H1 (cell line): ENCODE measurements around the gene RIPK4. TPM values are rescaled to one million over a fixed set of nuclear protein-coding genes. Genes with fewer than 3 reads are reported as not detected.

Source experiments
- CTCF ChIA-PET: fragments of 300-600 bp; sonication (Branson Sonifier 250); formaldehyde crosslinking; loops from one replicate; lab custom pipeline; 2021; ENCODE audit not compliant: partially characterized antibody; lab: Charles Lee
- POLR2A ChIA-PET: fragments of 300-600 bp; sonication (Branson Sonifier 250); formaldehyde crosslinking; loops from one replicate; lab custom pipeline; 2021; ENCODE audit warnings: inconsistent platforms; ENCODE audit not compliant: partially characterized antibody; lab: Charles Lee
- DNase-seq, 2 experiments: peaks; one replicate each; pipeline versions ENCODE4 v3.0.0 to v3.0.0-alpha.2; 2010 to 2022; ENCODE audit warnings: low spot score in 2 of 2, low read depth in 1 of 2, mixed read lengths in 1 of 2
- FAIRE-seq: peaks from 2 replicates; lab custom pipeline; 2011; peaks lifted over from hg19 to GRCh38; lab: Jason Lieb, UNC
- H2AFZ ChIP-seq: 2 replicates; pipeline ENCODE4 v1.8.1; 2012; ENCODE audit warnings: low read length, inconsistent platforms
- H2AK5ac ChIP-seq: 2 replicates; pipeline ENCODE4 v1.6.1; 2013; ENCODE audit warnings: low read depth, low read length
- H2BK120ac ChIP-seq: replicated peaks from 2 replicates; pipeline ENCODE3; 2013; ENCODE audit warnings: low read depth, low read length, inconsistent platforms
- H2BK12ac ChIP-seq: 2 replicates; pipeline ENCODE4 v1.6.1; 2013; ENCODE audit warnings: low read depth, low read length
- H2BK15ac ChIP-seq: 2 replicates; pipeline ENCODE4 v1.6.1; 2013; ENCODE audit warnings: low read length
- H2BK20ac ChIP-seq: 2 replicates; pipeline ENCODE4 v1.6.1; 2013; ENCODE audit warnings: low read length
- H2BK5ac ChIP-seq: 2 replicates; pipeline ENCODE4 v1.6.1; 2013; ENCODE audit warnings: low read depth, low read length
- H3K14ac ChIP-seq: 2 replicates; pipeline ENCODE4 v1.6.1; 2013; ENCODE audit warnings: inconsistent platforms; ENCODE audit not compliant: insufficient read length
- H3K18ac ChIP-seq: 2 replicates; pipeline ENCODE4 v1.6.1; 2013; ENCODE audit warnings: low read length; ENCODE audit errors: extremely low read depth
- H3K23ac ChIP-seq: 2 replicates; pipeline ENCODE4 v1.6.1; 2013; ENCODE audit warnings: inconsistent platforms; ENCODE audit not compliant: insufficient read length
- H3K23me2 ChIP-seq: 2 replicates; pipeline ENCODE4 v1.6.1; 2013; ENCODE audit warnings: low read depth, low read length
- H3K27ac ChIP-seq: 2 replicates; pipeline ENCODE4 v1.6.1; 2011; ENCODE audit warnings: low read depth, low read length, inconsistent platforms
- H3K27me3 ChIP-seq, 4 experiments: replicated peaks in 1 of 4; 1 replicate in 1 of 4; 2 replicates in 3 of 4; pipeline versions ENCODE4 v1.6.1 to v1.8.1; 2011 to 2013; ENCODE audit warnings: low read length in 3 of 4, mild to moderate bottlenecking in 3 of 4, inconsistent platforms in 2 of 4, mixed read lengths in 2 of 4, moderate library complexity in 1 of 4; ENCODE audit not compliant: control insufficient read depth in 3 of 4, insufficient read depth in 3 of 4; ENCODE audit errors: extremely low read depth in 1 of 4
- H3K36me3 ChIP-seq, 4 experiments: 2 replicates each; pipeline versions ENCODE4 v1.6.1 to v1.8.1; 2011 to 2013; ENCODE audit warnings: mild to moderate bottlenecking in 4 of 4, low read length in 3 of 4, moderate library complexity in 2 of 4, control low read depth in 1 of 4, inconsistent platforms in 1 of 4; ENCODE audit not compliant: insufficient read depth in 4 of 4, control insufficient read depth in 2 of 4
- H3K4ac ChIP-seq: replicated peaks from 2 replicates; pipeline ENCODE3; 2013; ENCODE audit warnings: low read length, low read depth, mixed read lengths, inconsistent platforms; ENCODE audit not compliant: insufficient read length
- H3K4me1 ChIP-seq, 4 experiments: replicated peaks in 1 of 4; 1 replicate in 1 of 4; 2 replicates in 3 of 4; pipeline versions ENCODE4 v1.6.1 to v1.8.1; 2011 to 2013; ENCODE audit warnings: low read length in 3 of 4, inconsistent platforms in 2 of 4, mixed read lengths in 1 of 4; ENCODE audit not compliant: insufficient read depth in 4 of 4, control insufficient read depth in 3 of 4
- H3K4me2 ChIP-seq, 2 experiments: 2 replicates each; pipeline versions ENCODE4 v1.6.1 to v1.8.1; 2011 to 2013; ENCODE audit warnings: low read depth in 2 of 2, low read length in 2 of 2, control low read depth in 1 of 2, inconsistent platforms in 1 of 2, mild to moderate bottlenecking in 1 of 2; ENCODE audit not compliant: insufficient read depth in 1 of 2
- H3K4me3 ChIP-seq, 4 experiments: fragments of 200-600, 300-600 bp in 1 of 4; sonication (generic), shearing (Covaris generic), sonication (Bioruptor Twin) in 1 of 4; 2 replicates each; pipeline versions ENCODE4 v1.5.1 to v1.8.1; 2011 to 2016; ENCODE audit warnings: low read length in 4 of 4, low read depth in 3 of 4, control low read depth in 2 of 4, inconsistent platforms in 2 of 4, mild to moderate bottlenecking in 2 of 4, mixed read lengths in 1 of 4, moderate library complexity in 1 of 4; ENCODE audit not compliant: insufficient read depth in 2 of 4; ENCODE audit errors: extremely low read depth in 1 of 4
- H3K56ac ChIP-seq: replicated peaks from 2 replicates; pipeline ENCODE3; 2013; ENCODE audit warnings: low read depth, mild to moderate bottlenecking, mixed read lengths, low read length, inconsistent platforms; ENCODE audit not compliant: insufficient read length
- H3K79me1 ChIP-seq: 2 replicates; pipeline ENCODE4 v1.6.1; 2013; ENCODE audit warnings: low read depth, low read length, control low read depth
- H3K79me2 ChIP-seq, 2 experiments: 2 replicates each; pipeline versions ENCODE4 v1.6.1 to v1.8.1; 2012 to 2013; ENCODE audit warnings: low read length in 2 of 2, mild to moderate bottlenecking in 2 of 2, inconsistent platforms in 1 of 2; ENCODE audit not compliant: insufficient read depth in 2 of 2, control insufficient read depth in 1 of 2
- H3K9ac ChIP-seq, 4 experiments: replicated peaks in 1 of 4; 1 replicate in 1 of 4; 2 replicates in 3 of 4; pipeline versions ENCODE4 v1.6.1 to v1.8.1; 2011 to 2013; ENCODE audit warnings: low read depth in 3 of 4, low read length in 3 of 4, control low read depth in 2 of 4, mild to moderate bottlenecking in 2 of 4, moderate library complexity in 2 of 4, inconsistent platforms in 1 of 4; ENCODE audit errors: extremely low read depth in 1 of 4
- H3K9me3 ChIP-seq, 2 experiments: 2 replicates each; pipeline versions ENCODE4 v1.6.1 to v1.8.1; 2012 to 2013; ENCODE audit warnings: mild to moderate bottlenecking in 2 of 2, moderate library complexity in 2 of 2, control low read depth in 1 of 2, inconsistent platforms in 1 of 2, low read depth in 1 of 2, low read length in 1 of 2, mixed read lengths in 1 of 2; ENCODE audit not compliant: insufficient read depth in 2 of 2
- H4K20me1 ChIP-seq, 2 experiments: replicated peaks in 1 of 2; 2 replicates each; pipeline versions ENCODE3 to v1.8.1; 2011 to 2013; ENCODE audit warnings: inconsistent platforms in 2 of 2, low read length in 2 of 2, mild to moderate bottlenecking in 1 of 2; ENCODE audit not compliant: insufficient read depth in 2 of 2, control insufficient read depth in 1 of 2
- H4K5ac ChIP-seq: 2 replicates; pipeline ENCODE4 v1.6.1; 2013; ENCODE audit warnings: low read length, low read depth, mixed read lengths, inconsistent platforms; ENCODE audit not compliant: insufficient read length
- H4K8ac ChIP-seq: 2 replicates; pipeline ENCODE4 v1.8.0; 2013; ENCODE audit warnings: mild to moderate bottlenecking, moderate library complexity, low read length, inconsistent platforms; ENCODE audit not compliant: insufficient read depth; ENCODE audit errors: extremely low read depth
- H4K91ac ChIP-seq: replicated peaks from 2 replicates; pipeline ENCODE3; 2013; ENCODE audit warnings: low read length, mixed read lengths, inconsistent platforms; ENCODE audit not compliant: insufficient read length
- ASH2L ChIP-seq: fragments of 200-600, 300-600 bp; sonication (generic); IDR thresholded peaks from one replicate; pipeline ENCODE4 v1.7.1; 2017; ENCODE audit warnings: low read length
- BACH1 ChIP-seq: IDR thresholded peaks from 2 replicates; pipeline ENCODE4 v1.6.1; 2012; ENCODE audit warnings: low read length, improper control_type of control experiment
- JUND ChIP-seq: IDR thresholded peaks from 2 replicates; pipeline ENCODE4 v1.6.1; 2011; ENCODE audit warnings: mild to moderate bottlenecking, improper control_type of control experiment, low read length
- KDM4A ChIP-seq: IDR thresholded peaks from one replicate; pipeline ENCODE4 v1.7.1; 2012; ENCODE audit warnings: low read depth, mild to moderate bottlenecking, moderate library complexity, low read length, inconsistent platforms; ENCODE audit not compliant: severe bottlenecking
- NRF1 ChIP-seq: IDR thresholded peaks from 2 replicates; pipeline ENCODE4 v1.6.1; 2011; ENCODE audit warnings: mild to moderate bottlenecking, low read depth, low read length, improper control_type of control experiment
- RBBP5 ChIP-seq: IDR thresholded peaks from 2 replicates; pipeline ENCODE4 v1.7.1; 2012; ENCODE audit warnings: low read depth, mild to moderate bottlenecking, inconsistent platforms, low read length, moderate library complexity, borderline replicate concordance
- RNF2 ChIP-seq: fragments of 200-900, 300-1000 bp; sonication (generic); IDR thresholded peaks from 2 replicates; pipeline ENCODE4 v1.7.1; 2016; ENCODE audit warnings: borderline replicate concordance, low read depth, mild to moderate bottlenecking, antibody characterized with exemption, low read length; ENCODE audit not compliant: poor library complexity, severe bottlenecking; ENCODE audit errors: missing control alignments
- SIRT6 ChIP-seq: IDR thresholded peaks from one replicate; pipeline ENCODE4 v1.7.1; 2012; ENCODE audit warnings: low read length, inconsistent platforms
- SIX5 ChIP-seq: IDR thresholded peaks from 2 replicates; pipeline ENCODE4 v1.6.1; 2011; ENCODE audit warnings: mild to moderate bottlenecking, low read depth, low read length
- SUZ12 ChIP-seq: fragments of 200-600 bp; sonication (generic); IDR thresholded peaks from 2 replicates; pipeline ENCODE4 v1.6.1; 2012; ENCODE audit warnings: mild to moderate bottlenecking, inconsistent platforms, low read length, moderate library complexity, mixed read lengths
- YY1 ChIP-seq: IDR thresholded peaks from 2 replicates; pipeline ENCODE4 v1.6.1; 2011; ENCODE audit warnings: low read depth, mild to moderate bottlenecking, low read length
- ZNF274 ChIP-seq: IDR thresholded peaks from 2 replicates; pipeline ENCODE4 v1.7.0; 2012; ENCODE audit warnings: low read length, borderline replicate concordance; ENCODE audit errors: extremely low read depth
- polyA plus RNA-seq, 7 experiments: library from polyadenylated mRNA; depleted of rRNA in 3 of 7; stranded (reverse) in 5 of 7; unstranded in 2 of 7; fragments of >200 nt in 5 of 7; fragments of 200-250 nt in 2 of 7; gene quantifications; 1 replicate in 5 of 7; 2 replicates in 1 of 7; 4 replicates in 1 of 7; pipeline versions ENCODE4 v1.2.1 to v1.2.3, GENCODE V29; 2011 to 2013; ENCODE audit warnings: missing spikeins in 2 of 7, mixed read lengths in 2 of 7
- total RNA-seq: library from RNA; stranded (reverse); fragmentation: NEBNext Ultra II Directional; extraction: Animal tissue kit (Norgen Biotek cat#: 25700); gene quantifications from 2 replicates; pipeline ENCODE4 v1.2.1, GENCODE V29; 2021
- TF ChIP-seq, protein P1 (sequence below): IDR thresholded peaks from 2 replicates; pipeline ENCODE4 v1.6.1; 2012; ENCODE audit warnings: inconsistent platforms
- TF ChIP-seq, protein P2 (sequence below): IDR thresholded peaks from 2 replicates; pipeline ENCODE4 v1.6.1; 2012; ENCODE audit warnings: inconsistent platforms

RIPK4 gene
- total and polyA plus RNA-seq, 2 of the 8 experiments (the other 6 are each of a cell fraction or from before 2014, with no cell fraction given): 2.7 to 5.6 TPM

DNA sequence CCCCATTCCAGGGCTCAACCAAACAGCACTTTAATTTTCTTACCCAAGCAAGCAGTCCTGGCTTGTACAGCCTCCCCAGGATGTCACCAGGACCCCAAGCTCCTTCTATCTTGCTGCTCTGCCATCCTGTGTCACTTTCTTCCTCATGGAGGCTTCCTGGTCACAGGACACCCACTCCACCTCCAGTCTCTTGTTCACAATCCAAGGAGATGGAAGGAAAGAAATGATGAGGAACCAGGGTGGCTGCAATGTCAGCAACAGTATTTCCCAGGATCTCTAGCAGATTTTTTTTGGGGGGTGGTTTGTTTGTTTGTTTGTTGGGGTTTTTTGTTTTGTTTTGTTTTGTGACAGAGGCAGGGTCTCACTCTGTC lies 58.9 kb downstream of the RIPK4 start:
- Histone ChIP-seq H4K8ac (no peak overlapping the region; the same call in 1 of the 2 replicates), H4K20me1 (no peaks in the 10 kb centered on the region), H3K18ac (no peak overlapping the region), H2BK15ac (peak overlapping the region; percentile 88; the same call in 1 of the 2 replicates), H3K4me3 (no peak overlapping the region), H2AK5ac (0 out of 2 replicates have a peak overlapping the region, but pooled peaks have one; percentile 39), H3K36me3 (no peaks in the 10 kb centered on the region), H3K27me3 (peaks cover 0 to 6% (median 4%) of the 10 kb centered on the region in 4 experiments; a peak in 3 of 7 replicates), H3K27ac (no peak overlapping the region), H3K9ac (no peak overlapping the region), H3K79me1 (no peaks in the 10 kb centered on the region), H2AFZ (no peak overlapping the region), H3K23me2 (peaks cover 10% of the 10 kb centered on the region; the same call in 1 of the 2 replicates), H4K91ac (no peak overlapping the region), H4K5ac (no peak overlapping the region), H3K14ac (no peak overlapping the region), H2BK120ac (no peak overlapping the region), H2BK5ac (no peak overlapping the region), H3K23ac (no peak overlapping the region), H2BK12ac (peak overlapping the region; percentile 92), H3K56ac (no peak overlapping the region), H3K4me2 (no peak overlapping the region), H3K79me2 (no peaks in the 10 kb centered on the region), H2BK20ac (0 out of 2 replicates have a peak overlapping the region, but pooled peaks have one; percentile 48), H3K4me1 (peaks cover 2 to 19% (median 8%) of the 10 kb centered on the region in 4 experiments; a peak in 6 of 7 replicates), H3K4ac (no peak overlapping the region), H3K9me3 (no peaks in the 10 kb centered on the region; a peak in 1 of 4 replicates)
- FAIRE-seq (no peak), DNase-seq (no peak)
- CTCF ChIA-PET: interaction anchor here (2.1 kb wide), 1 partner anchor 95 kb away, joined by 8 read pairs; no protein-coding TSS in a partner anchor
- POLR2A ChIA-PET: no interaction called here
- TF ChIP-seq SIRT6: no peak
- TF ChIP-seq ASH2L: no peak
- TF ChIP-seq SIX5: no peak
- TF ChIP-seq, protein P1, sequence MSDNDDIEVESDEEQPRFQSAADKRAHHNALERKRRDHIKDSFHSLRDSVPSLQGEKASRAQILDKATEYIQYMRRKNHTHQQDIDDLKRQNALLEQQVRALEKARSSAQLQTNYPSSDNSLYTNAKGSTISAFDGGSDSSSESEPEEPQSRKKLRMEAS: no peak
- no peak for TF ChIP-seq NRF1
- no peak for TF ChIP-seq BACH1
- TF ChIP-seq YY1: no peak
- TF ChIP-seq KDM4A: no peak
- TF ChIP-seq JUND: no peak
- no peak for TF ChIP-seq ZNF274
- TF ChIP-seq, protein P2, sequence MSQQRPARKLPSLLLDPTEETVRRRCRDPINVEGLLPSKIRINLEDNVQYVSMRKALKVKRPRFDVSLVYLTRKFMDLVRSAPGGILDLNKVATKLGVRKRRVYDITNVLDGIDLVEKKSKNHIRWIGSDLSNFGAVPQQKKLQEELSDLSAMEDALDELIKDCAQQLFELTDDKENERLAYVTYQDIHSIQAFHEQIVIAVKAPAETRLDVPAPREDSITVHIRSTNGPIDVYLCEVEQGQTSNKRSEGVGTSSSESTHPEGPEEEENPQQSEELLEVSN: no peak
- TF ChIP-seq RNF2: no peak
- TF ChIP-seq SUZ12: no peak
- TF ChIP-seq RBBP5: no peak
